Upper lobe of right lung (tissue), 1 donor: ENCODE measurements around the gene PIAS4. TPM values are rescaled to one million over a fixed set of nuclear protein-coding genes. Genes with fewer than 3 reads are reported as not detected.

Source experiments
- ATAC-seq: fragments of 200-7000 bp; cut with Tn5 transposase; one replicate; pipeline ENCODE4 v1.9.1; 2020; ENCODE audit warnings: mild to moderate bottlenecking, moderate library complexity
- DNase-seq: peaks from one replicate; pipeline ENCODE4 v3.0.0-alpha.2; 2020
- H3K27ac ChIP-seq: fragments of 200-600 bp; one replicate; pipeline ENCODE4 v1.8.0; 2022
- H3K27me3 ChIP-seq: fragments of 200-600 bp; one replicate; pipeline ENCODE4 v1.8.0; 2022; ENCODE audit warnings: mild to moderate bottlenecking
- H3K36me3 ChIP-seq: fragments of 200-600 bp; one replicate; pipeline ENCODE4 v1.8.0; 2022
- H3K4me1 ChIP-seq: fragments of 200-600 bp; one replicate; pipeline ENCODE4 v1.8.0; 2022
- H3K4me3 ChIP-seq: fragments of 200-600 bp; one replicate; pipeline ENCODE4 v1.8.0; 2022; ENCODE audit warnings: mild to moderate bottlenecking
- H3K9me3 ChIP-seq: fragments of 200-600 bp; one replicate; pipeline ENCODE4 v1.8.0; 2022
- CTCF ChIP-seq: fragments of 200-600 bp; IDR thresholded peaks from one replicate; pipeline ENCODE4 v1.8.0; 2022; ENCODE audit warnings: antibody characterized with exemption
- intact Hi-C: fragments of 100-400 bp; cut with DNase I; formaldehyde crosslinking; loops from one replicate; pipeline ENCODE4 v1.11.0; 2022
- total RNA-seq: library from RNA; stranded (reverse); fragmentation: NEBNext Ultra II Directional; extraction: Animal tissue kit (Norgen Biotek cat#: 25700); gene quantifications from one replicate; pipeline ENCODE4 v1.2.1, GENCODE V29; 2021
- donor health status: DM: no; HTN: yes; CAD: no; lungs with severe emphysema.

PIAS4 gene
- total RNA-seq, 1 donor from 2014 or later = 25.4 TPM

DNA sequence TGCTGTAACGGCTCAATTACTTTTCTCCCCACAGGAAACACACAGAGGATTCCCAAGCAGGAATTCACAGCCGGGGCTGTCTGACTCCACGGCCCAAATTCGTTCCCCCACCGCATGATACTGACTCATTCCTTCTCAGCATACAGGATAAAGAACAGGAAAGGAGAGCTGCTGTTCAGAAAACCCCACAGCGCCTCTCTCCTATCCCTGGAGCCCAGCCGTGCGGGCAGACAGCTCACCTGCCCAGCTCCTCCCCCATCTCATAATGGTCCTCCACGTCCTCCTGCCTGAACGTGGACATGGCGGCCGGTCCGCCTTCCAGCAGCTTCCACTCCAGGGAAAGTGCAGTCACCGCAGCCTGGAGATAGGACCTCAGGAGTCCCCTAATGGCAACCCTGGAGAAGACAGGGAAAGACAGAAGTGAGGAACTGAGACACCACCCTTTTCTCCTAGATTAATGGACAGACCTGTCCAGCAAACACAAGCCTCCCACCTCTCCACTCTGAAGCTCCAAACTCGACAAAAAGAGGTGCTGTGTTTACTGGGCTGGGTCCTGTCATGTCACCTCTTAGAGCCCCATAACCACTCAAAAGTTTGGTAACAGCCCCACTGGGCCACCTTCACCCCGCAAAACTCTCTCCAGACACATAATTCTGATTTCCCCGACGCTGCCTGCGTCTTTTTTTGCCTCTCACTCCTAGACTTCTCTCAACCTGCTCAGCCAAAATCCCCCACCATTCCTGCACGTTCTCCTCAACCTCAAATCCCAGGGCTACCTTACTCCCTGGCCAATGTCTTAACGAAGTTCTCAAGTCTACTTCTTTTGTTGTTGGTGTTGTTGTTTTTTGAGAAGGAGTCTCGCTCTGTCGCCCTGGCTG, 37.9 kb upstream of the PIAS4 start:
- H3K27ac ChIP-seq = peak overlapping the region; percentile 88
- peak overlapping the region; percentile 80 for H3K4me3 ChIP-seq
- peaks cover 26% of the 10 kb centered on the region for H3K36me3 ChIP-seq
- no peak for DNase-seq
- intact Hi-C loops = no loop called here
- H3K4me1 ChIP-seq = peaks cover 47% of the 10 kb centered on the region
- ATAC-seq = peak; percentile 0
- no peak for TF ChIP-seq CTCF
- no peaks in the 10 kb centered on the region for H3K27me3 ChIP-seq
- H3K9me3 ChIP-seq = no peaks in the 10 kb centered on the region

DNA sequence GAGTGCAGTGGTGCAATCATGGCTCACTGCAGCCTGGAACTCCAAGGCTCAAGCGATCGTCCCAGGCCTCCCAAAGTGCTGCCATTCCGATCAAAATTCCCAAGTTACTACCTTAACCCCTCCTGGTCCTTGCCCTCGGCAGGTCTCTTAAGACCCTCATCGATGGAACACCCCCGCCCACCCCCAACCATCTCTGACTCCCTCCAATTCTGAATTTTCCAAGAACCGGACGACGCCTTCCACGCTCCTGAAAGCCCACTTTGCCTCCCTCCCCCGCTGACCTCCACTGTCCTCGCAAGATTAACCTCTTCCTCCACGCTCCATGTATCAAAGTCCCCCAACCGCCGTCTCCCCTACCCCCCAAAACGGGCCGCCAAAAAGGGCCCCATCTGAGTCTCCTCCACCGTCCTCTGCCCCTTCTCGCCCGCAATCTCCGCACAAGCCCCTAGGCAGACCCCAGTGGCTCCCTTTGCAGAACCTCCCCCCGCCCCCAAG, 37.2 kb upstream of the PIAS4 start:
- Histone ChIP-seq H3K36me3 (peaks cover 26% of the 10 kb centered on the region), H3K4me3 (peak overlapping the region; percentile 80), H3K27me3 (no peaks in the 10 kb centered on the region), H3K4me1 (peaks cover 47% of the 10 kb centered on the region), H3K9me3 (no peaks in the 10 kb centered on the region), H3K27ac (peak overlapping the region; percentile 88)
- intact Hi-C loops = no loop called here
- no peak for ATAC-seq
- DNase-seq = no peak
- TF ChIP-seq CTCF = no peak

DNA sequence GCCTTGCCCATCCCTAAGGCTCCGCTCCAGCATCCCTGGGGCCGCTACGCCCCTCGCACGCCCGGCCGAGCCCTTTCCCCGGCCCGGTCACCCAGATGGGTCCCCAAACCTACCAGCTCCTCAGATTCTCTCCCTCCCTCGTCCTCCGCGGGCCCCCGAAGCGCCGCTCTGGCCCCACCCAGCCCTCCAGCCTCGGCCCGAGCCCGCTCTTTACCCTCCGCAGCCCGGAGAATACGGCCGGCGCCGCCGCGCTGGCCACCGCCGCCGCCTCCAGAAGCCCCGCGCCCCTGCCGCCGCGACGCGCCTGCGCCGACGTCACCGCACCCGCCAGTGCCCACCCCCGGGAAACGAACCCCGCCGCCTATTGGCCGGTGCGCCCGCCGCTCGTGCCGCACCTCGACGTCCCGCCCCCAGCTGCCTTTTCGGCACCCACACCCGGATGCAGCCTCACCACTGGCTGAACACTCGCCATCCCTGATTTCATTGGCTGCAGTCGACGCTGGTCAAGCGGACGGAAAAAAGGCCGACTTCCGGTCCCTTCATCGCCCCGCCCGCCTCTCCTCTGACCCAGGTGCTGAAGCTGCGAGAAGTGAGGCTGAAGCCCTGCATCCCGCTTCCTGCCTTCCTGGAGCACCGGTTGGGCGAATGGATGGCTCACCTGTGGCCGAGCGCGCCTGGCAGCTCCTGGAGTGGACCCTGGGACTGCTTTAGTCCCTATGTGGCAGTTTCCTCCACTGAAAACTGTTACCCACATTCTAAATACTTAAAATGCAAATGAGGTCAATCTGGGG, 36.5 kb upstream of the PIAS4 start, which contains the start of gene DAPK3:
DAPK3 (minus strand) TSS at position 292 of the 791 bp plus-strand sequence. CDS start 1,364 bp downstream, outside the sequence.
- intact Hi-C loops = no loop called here
- peak within 1 kb of the TSS; percentile 88 for H3K27ac ChIP-seq
- no peaks in the 10 kb centered on the region for H3K27me3 ChIP-seq
- DNase-seq (peak; percentile 98), ATAC-seq (peak; percentile 96)
- H3K4me3 ChIP-seq = peak within 1 kb of the TSS; percentile 80
- peaks cover 44% of the 10 kb centered on the region for H3K4me1 ChIP-seq
- peaks cover 30% of the 10 kb centered on the region for H3K36me3 ChIP-seq
- no peak for TF ChIP-seq CTCF
- H3K9me3 ChIP-seq = no peaks in the 10 kb centered on the region

GRCh38 chr19:3975144-3975543, 32.4 kb upstream of the PIAS4 start:
- H3K36me3 ChIP-seq = peaks cover 52% of the 10 kb centered on the region
- no peaks in the 10 kb centered on the region for H3K9me3 ChIP-seq
- peaks cover 7% of the 10 kb centered on the region for H3K4me1 ChIP-seq
- H3K4me3 ChIP-seq = no peak overlapping the region
- DNase-seq (no peak), ATAC-seq (no peak)
- intact Hi-C loops = no loop called here
- no peaks in the 10 kb centered on the region for H3K27me3 ChIP-seq
- TF ChIP-seq CTCF = no peak
- H3K27ac ChIP-seq = no peak overlapping the region

DNA sequence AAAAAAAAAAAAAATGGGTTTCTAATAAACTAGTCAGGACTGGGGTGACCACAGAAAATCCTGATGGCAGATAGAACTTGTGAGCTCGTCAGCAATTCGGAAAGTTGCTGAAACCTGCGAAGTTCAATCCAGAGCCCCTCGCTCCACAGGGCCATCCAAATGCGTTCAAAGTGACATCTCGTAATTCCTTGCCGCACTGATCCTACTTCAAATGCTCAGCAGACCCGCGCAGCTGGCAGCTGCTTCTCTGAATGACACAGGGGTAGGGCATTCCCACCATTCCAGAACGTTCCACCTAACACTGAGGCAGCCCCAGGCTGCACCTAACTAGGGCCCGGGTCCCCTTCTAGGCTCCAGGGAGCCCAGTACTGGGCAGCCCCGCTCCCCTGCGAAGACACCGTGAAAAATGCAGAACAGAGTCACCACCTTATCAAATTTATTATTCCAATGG, 31.9 kb upstream of the PIAS4 start:
- Histone ChIP-seq H3K9me3 (no peaks in the 10 kb centered on the region), H3K27me3 (no peaks in the 10 kb centered on the region), H3K4me1 (peaks cover 5% of the 10 kb centered on the region), H3K4me3 (no peak overlapping the region), H3K27ac (no peak overlapping the region), H3K36me3 (peaks cover 57% of the 10 kb centered on the region)
- intact Hi-C loops = no loop called here
- ATAC-seq = no peak
- no peak for DNase-seq
- no peak for TF ChIP-seq CTCF
